Upper lobe of left lung (tissue), 4 donors: Measurements from ENCODE around the gene TEX13C.

Experiments used
- CTCF ChIP-seq, 6 experiments: fragments of 450-650 bp in 4 of 6; fragments of 200-600 bp in 2 of 6; sonication (generic) in 2 of 6; IDR thresholded peaks; one replicate each; pipeline ENCODE4 v1.5.1; 2016 to 2019; ENCODE audit warnings: antibody characterized with exemption in 6 of 6
- EP300 ChIP-seq, 4 donors: sonication (generic); formaldehyde crosslinking; IDR thresholded peaks; one replicate each; pipeline ENCODE4 v1.5.1; 2017; ENCODE audit warnings: antibody characterized with exemption in 4 of 4, control low read depth in 2 of 4
- POLR2A ChIP-seq, 4 donors: fragments of 450-650 bp; IDR thresholded peaks; one replicate each; pipeline ENCODE4 v1.5.1; 2016 to 2017; ENCODE audit warnings: antibody characterized with exemption in 4 of 4, mild to moderate bottlenecking in 2 of 4
- POLR2AphosphoS5 ChIP-seq, 2 donors: sonication (generic); formaldehyde crosslinking; IDR thresholded peaks; one replicate each; pipeline ENCODE4 v1.5.1; 2017; ENCODE audit warnings: antibody characterized with exemption in 2 of 2

- TF ChIP-seq CTCF (IDR thresholded peaks at IDR 0.05) (no peak), EP300 (IDR thresholded peaks at IDR 0.05) (no peak), POLR2AphosphoS5 (IDR thresholded peaks at IDR 0.05) (no peak), POLR2A (IDR thresholded peaks at IDR 0.05) (no peak)
Measured at GRCh38 chrX:125298871-125299270, 20.8 kb upstream of the TEX13C start.
